SU-DHL-6 (cell line): Measurements from ENCODE around the gene NAA38.
"Not testable (repeated sequence)": the region's sequence is repeated elsewhere in the genome, so short reads cannot be mapped to it uniquely, and the experiment has no call there.

ENCODE experiments used
- H2AFZ ChIP-seq: fragments of 200-600 bp; sonication (generic); 2 replicates; pipeline ENCODE4 v1.6.1; 2014; ENCODE audit warnings: low read depth, mild to moderate bottlenecking, moderate library complexity, mixed read lengths, antibody characterized with exemption, low read length; ENCODE audit not compliant: severe bottlenecking
- H3F3A ChIP-seq: fragments of 200-600 bp; shearing (Covaris generic); 2 replicates; pipeline ENCODE4 v1.6.0; 2016; ENCODE audit warnings: antibody characterized with exemption, mild to moderate bottlenecking; ENCODE audit not compliant: insufficient read depth
- H3K27ac ChIP-seq: fragments of 200-600 bp; sonication (generic); 2 replicates; pipeline ENCODE4 v1.5.1; 2016; ENCODE audit warnings: low read depth, mild to moderate bottlenecking, low read length, moderate library complexity, mixed read lengths
- H3K27me3 ChIP-seq: fragments of 200-600 bp; sonication (generic), shearing (Covaris generic); 2 replicates; pipeline ENCODE4 v1.6.0; 2014; ENCODE audit warnings: mild to moderate bottlenecking, low read length
- H3K36me3 ChIP-seq: fragments of 200-600 bp; sonication (generic); 2 replicates; pipeline ENCODE4 v1.6.1; 2014; ENCODE audit warnings: mild to moderate bottlenecking, low read length, mixed read lengths
- H3K4me2 ChIP-seq: fragments of 300-600, 200-600 bp; shearing (Covaris generic), sonication (generic); 2 replicates; pipeline ENCODE4 v1.6.0; 2014; ENCODE audit warnings: low read length, low read depth, mild to moderate bottlenecking; ENCODE audit not compliant: poor library complexity, severe bottlenecking
- H3K4me3 ChIP-seq: fragments of 200-600 bp; sonication (generic); 2 replicates; pipeline ENCODE4 v1.5.1; 2014; ENCODE audit warnings: antibody characterized with exemption, low read length, mild to moderate bottlenecking, mixed read lengths; ENCODE audit not compliant: insufficient read depth, poor library complexity, severe bottlenecking
- H3K79me2 ChIP-seq: fragments of 200-600 bp; sonication (generic); 2 replicates; pipeline ENCODE4 v1.6.1; 2014; ENCODE audit warnings: mild to moderate bottlenecking, low read length, moderate library complexity; ENCODE audit not compliant: insufficient read depth
- H3K9ac ChIP-seq: fragments of 200-600 bp; sonication (generic); 2 replicates; pipeline ENCODE4 v1.7.0; 2014; ENCODE audit warnings: mild to moderate bottlenecking, low read length
- H3K9me2 ChIP-seq: fragments of 200-600 bp; sonication (generic); replicated peaks from 2 replicates; pipeline ENCODE4 v1.6.1; 2014; ENCODE audit warnings: low read length; ENCODE audit not compliant: insufficient read depth
- H3K9me3 ChIP-seq: fragments of 200-600 bp; sonication (generic); 2 replicates; pipeline ENCODE4 v1.6.1; 2014; ENCODE audit warnings: low read length, mixed read lengths; ENCODE audit not compliant: insufficient read depth
- H4K20me1 ChIP-seq: fragments of 200-600 bp; sonication (generic); 2 replicates; pipeline ENCODE4 v1.6.1; 2014; ENCODE audit warnings: low read depth, mild to moderate bottlenecking, antibody characterized with exemption, low read length, moderate library complexity, mixed read lengths
- CTCF ChIP-seq: fragments of 200-600 bp; sonication (generic); IDR thresholded peaks from one replicate; pipeline ENCODE4 v1.5.1; 2017; ENCODE audit warnings: antibody characterized with exemption, mild to moderate bottlenecking, low read length, moderate library complexity; ENCODE audit not compliant: insufficient read depth, poor library complexity, severe bottlenecking
- EZH2phosphoT487 ChIP-seq: fragments of 200-600 bp; sonication (generic), shearing (Covaris generic); conservative IDR thresholded peaks from 2 replicates; pipeline ENCODE4 v1.6.1; 2018; ENCODE audit warnings: mild to moderate bottlenecking, antibody characterized with exemption, low read length, moderate library complexity, mixed read lengths

Gene NAA38

GRCh38 chr17:7811251-7811650, 46.1 kb downstream of the NAA38 start:
- Histone ChIP-seq H3K4me3 (no peak overlapping the region), H3K27me3 (no peaks in the 10 kb centered on the region), H3K9me2 (no peaks in the 10 kb centered on the region), H3K9me3 (no peaks in the 10 kb centered on the region), H3K4me2 (no peak overlapping the region), H2AFZ (no peak overlapping the region), H3F3A (no peaks in the 10 kb centered on the region), H4K20me1 (no peaks in the 10 kb centered on the region), H3K79me2 (no peaks in the 10 kb centered on the region), H3K9ac (no peak overlapping the region), H3K36me3 (no peaks in the 10 kb centered on the region), H3K27ac (no peak overlapping the region)
- no peak for TF ChIP-seq CTCF
- TF ChIP-seq EZH2phosphoT487 = no peak

DNA sequence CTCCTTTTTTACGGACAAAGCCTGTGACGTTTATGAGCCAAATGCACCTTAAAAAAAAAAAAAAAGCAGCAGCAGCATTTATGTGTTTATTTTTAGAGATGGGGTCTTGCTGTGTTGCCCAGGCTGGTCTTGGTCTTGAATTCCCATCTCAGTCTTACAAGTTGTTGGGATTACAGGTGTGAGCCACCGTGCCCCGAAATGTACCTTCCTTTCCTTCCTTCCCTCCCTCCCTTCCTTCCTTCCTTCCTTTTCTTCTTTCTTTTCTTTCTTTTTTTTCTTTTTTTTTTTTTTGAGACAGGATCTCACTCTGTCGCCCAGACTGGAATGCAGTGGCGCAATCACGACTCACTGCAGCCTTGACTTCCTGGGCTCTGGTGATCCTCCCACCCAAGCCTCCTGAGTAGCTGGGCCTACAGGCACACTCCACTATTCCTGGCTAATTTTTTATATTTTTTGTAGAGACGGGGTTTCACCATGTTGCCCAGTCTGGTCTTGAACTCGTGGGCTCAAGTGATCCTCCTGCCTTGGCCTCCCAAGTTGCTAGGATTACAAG, 47.5 kb downstream of the NAA38 start:
- not testable (repeated sequence) for H3K9ac ChIP-seq, H3K36me3 ChIP-seq, H3K9me2 ChIP-seq, H3K79me2 ChIP-seq, H3K27ac ChIP-seq, H3K4me2 ChIP-seq, H4K20me1 ChIP-seq, H2AFZ ChIP-seq, H3K4me3 ChIP-seq, H3K27me3 ChIP-seq, H3K9me3 ChIP-seq, H3F3A ChIP-seq

- no peak for TF ChIP-seq EZH2phosphoT487
- Histone ChIP-seq H3K36me3 (no peaks in the 10 kb centered on the region), H3F3A (no peaks in the 10 kb centered on the region), H3K27me3 (no peaks in the 10 kb centered on the region), H3K9me3 (no peaks in the 10 kb centered on the region), H3K9me2 (no peaks in the 10 kb centered on the region), H3K79me2 (no peaks in the 10 kb centered on the region), H3K9ac (no peak overlapping the region), H3K4me2 (no peak overlapping the region), H3K4me3 (no peak overlapping the region), H2AFZ (no peak overlapping the region), H4K20me1 (no peaks in the 10 kb centered on the region), H3K27ac (no peak overlapping the region)
Observed at GRCh38 chr17:7809086-7809790, 48.1 kb downstream of the NAA38 start.

DNA sequence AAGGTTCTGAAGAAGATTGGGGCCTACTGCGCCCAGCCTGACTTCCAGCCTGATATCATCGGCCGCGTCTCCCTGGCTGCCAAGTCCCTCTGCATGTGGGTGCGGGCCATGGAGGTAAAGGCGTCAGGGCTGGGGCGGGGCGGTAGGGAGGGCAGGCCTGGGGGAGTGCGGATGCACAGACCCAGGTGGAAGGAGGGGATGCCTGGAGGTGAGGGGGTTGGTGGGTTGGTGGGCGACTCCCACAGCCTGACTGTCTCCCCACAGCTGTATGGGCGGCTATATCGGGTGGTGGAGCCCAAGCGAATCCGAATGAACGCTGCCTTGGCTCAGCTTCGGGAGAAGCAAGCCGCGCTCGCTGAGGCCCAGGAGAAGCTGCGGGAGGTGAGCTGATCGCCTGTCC, 50.2 kb downstream of the NAA38 start:
- Histone ChIP-seq H3F3A (no peaks in the 10 kb centered on the region), H3K36me3 (no peaks in the 10 kb centered on the region), H3K79me2 (no peaks in the 10 kb centered on the region), H3K4me3 (no peak overlapping the region), H3K9ac (no peak overlapping the region), H4K20me1 (no peaks in the 10 kb centered on the region), H3K27me3 (no peaks in the 10 kb centered on the region), H2AFZ (no peak overlapping the region), H3K9me3 (no peaks in the 10 kb centered on the region), H3K4me2 (no peak overlapping the region), H3K9me2 (no peaks in the 10 kb centered on the region), H3K27ac (no peak overlapping the region)
- TF ChIP-seq CTCF = no peak
